ENCODE data around the gene TENM4.
A peak's percentile ranks its signal among the peaks of the same experiment; 100 is the strongest.

DNA sequence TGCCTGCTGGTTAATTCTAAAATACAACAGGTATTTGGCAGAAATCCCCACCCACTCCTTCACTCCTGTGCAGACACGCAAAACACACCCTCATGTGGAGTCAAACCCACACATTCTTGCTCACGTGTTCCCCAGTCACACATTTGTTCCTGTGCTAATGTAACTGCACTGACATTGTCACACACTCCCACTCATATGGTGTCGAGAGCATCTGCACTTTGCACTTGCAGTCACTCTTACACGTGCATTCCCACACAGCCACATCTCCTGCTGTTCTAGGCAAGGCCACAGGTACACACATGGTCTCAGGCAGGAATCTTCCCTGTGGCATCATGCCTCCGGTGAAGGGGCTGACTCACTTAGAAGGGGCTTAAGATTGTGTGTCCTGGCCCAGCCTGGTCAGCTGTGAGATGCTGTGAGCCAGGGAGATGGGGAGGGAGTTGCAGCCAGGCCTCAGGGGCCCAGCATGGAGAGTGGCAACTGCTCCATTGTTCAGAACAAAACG is 395.0 kb downstream of the TENM4 start:
- TF ChIP-seq POLR2AphosphoS5 (IDR thresholded peaks at IDR 0.05; ENCODE audit: low read depth, low read length) (no peak), TAF1 (IDR thresholded peaks at IDR 0.05; ENCODE audit: borderline replicate concordance, insufficient read depth, low read length) (no peak), SIN3A (IDR thresholded peaks at IDR 0.05; ENCODE audit: borderline replicate concordance, insufficient read depth, low read length) (no peak), FOXP2 (optimal IDR thresholded peaks at IDR 0.05; ENCODE audit: borderline replicate concordance, extremely low read depth, extremely low read length, insufficient read depth) (peak; percentile 27)
- TF ChIP-seq, protein P1, sequence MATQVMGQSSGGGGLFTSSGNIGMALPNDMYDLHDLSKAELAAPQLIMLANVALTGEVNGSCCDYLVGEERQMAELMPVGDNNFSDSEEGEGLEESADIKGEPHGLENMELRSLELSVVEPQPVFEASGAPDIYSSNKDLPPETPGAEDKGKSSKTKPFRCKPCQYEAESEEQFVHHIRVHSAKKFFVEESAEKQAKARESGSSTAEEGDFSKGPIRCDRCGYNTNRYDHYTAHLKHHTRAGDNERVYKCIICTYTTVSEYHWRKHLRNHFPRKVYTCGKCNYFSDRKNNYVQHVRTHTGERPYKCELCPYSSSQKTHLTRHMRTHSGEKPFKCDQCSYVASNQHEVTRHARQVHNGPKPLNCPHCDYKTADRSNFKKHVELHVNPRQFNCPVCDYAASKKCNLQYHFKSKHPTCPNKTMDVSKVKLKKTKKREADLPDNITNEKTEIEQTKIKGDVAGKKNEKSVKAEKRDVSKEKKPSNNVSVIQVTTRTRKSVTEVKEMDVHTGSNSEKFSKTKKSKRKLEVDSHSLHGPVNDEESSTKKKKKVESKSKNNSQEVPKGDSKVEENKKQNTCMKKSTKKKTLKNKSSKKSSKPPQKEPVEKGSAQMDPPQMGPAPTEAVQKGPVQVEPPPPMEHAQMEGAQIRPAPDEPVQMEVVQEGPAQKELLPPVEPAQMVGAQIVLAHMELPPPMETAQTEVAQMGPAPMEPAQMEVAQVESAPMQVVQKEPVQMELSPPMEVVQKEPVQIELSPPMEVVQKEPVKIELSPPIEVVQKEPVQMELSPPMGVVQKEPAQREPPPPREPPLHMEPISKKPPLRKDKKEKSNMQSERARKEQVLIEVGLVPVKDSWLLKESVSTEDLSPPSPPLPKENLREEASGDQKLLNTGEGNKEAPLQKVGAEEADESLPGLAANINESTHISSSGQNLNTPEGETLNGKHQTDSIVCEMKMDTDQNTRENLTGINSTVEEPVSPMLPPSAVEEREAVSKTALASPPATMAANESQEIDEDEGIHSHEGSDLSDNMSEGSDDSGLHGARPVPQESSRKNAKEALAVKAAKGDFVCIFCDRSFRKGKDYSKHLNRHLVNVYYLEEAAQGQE (IDR thresholded peaks at IDR 0.05; ENCODE audit: insufficient read depth in 1 of 2, low read depth in 2 of 2, low read length in 2 of 2): no peak
